Cardiac fibroblast (primary cell): Measurements from ENCODE around the gene RPS17.
A peak's percentile ranks its signal among the peaks of the same experiment; 100 is the strongest.

Experiments used
- DNase-seq, 2 donors: peaks; one replicate each; pipeline versions ENCODE4 v3.0.0 to v3.0.0-alpha.2; 2010; ENCODE audit warnings: low read depth in 2 of 2
- H3K4me3 ChIP-seq, 2 donors: replicated peaks in 1 of 2; 1 replicate in 1 of 2; 2 replicates in 1 of 2; pipeline ENCODE4 v1.5.1; 2011; ENCODE audit warnings: low read depth in 2 of 2, low read length in 2 of 2, mild to moderate bottlenecking in 2 of 2, moderate library complexity in 1 of 2
- TF ChIP-seq, protein P1 (sequence below): IDR thresholded peaks from one replicate; pipeline ENCODE4 v1.5.1; 2011; ENCODE audit warnings: low read depth, mild to moderate bottlenecking, low read length, inconsistent platforms

The RPS17 gene

DNA sequence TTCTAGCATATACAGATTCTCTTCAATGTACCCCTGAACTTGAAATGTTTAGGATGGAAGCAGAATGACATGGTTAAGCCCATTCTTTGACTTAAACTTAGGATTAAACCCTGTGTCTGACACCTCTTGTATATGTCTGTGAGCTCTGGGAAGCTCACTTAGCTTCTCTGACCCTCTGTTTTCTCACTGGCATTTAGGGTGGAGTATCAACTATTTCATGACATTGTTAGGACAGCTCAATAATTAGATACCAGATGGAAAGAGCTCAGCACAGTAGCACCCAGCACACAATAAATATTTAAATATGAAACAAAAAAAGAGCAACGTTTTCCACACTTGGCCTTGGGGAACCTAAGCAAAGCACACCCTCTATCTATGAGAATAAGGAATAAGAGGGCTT lies 18.2 kb upstream of the RPS17 start:
- H3K4me3 ChIP-seq = no peak overlapping the region
- no peak for DNase-seq
- TF ChIP-seq, protein P1, sequence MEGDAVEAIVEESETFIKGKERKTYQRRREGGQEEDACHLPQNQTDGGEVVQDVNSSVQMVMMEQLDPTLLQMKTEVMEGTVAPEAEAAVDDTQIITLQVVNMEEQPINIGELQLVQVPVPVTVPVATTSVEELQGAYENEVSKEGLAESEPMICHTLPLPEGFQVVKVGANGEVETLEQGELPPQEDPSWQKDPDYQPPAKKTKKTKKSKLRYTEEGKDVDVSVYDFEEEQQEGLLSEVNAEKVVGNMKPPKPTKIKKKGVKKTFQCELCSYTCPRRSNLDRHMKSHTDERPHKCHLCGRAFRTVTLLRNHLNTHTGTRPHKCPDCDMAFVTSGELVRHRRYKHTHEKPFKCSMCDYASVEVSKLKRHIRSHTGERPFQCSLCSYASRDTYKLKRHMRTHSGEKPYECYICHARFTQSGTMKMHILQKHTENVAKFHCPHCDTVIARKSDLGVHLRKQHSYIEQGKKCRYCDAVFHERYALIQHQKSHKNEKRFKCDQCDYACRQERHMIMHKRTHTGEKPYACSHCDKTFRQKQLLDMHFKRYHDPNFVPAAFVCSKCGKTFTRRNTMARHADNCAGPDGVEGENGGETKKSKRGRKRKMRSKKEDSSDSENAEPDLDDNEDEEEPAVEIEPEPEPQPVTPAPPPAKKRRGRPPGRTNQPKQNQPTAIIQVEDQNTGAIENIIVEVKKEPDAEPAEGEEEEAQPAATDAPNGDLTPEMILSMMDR = no peak

DNA sequence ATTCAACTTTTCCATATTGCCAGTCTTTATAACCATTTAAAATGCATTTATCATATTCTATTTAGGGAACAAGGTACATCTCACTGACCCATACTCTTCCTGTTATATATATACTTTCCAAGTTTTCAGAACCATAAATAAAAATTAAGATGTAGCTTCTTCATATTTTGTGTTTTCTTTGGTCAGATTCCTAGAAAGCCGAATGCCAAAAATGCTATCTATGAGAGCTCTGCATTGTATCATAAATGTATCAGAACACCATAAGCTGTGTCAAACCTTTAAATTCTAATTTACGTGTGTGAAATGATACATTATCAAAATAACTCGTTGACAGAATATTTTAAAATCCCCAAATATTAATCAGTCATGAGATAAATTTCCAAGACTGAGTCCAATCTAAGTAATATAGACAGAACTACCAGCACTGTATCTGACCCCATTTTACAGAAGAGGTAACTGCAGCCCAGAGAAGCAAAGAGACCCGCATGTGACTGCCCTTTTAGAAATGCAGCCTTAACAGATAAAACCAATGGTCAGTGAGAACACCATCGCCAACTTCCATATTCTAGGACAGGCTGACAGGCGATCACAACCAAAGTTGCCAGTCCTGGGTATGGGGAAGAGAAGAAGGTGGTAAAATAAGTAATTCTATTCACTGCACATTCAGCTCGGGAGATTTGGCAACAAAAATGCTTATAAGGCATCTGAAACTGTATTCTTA lies 16.2 kb upstream of the RPS17 start:
- TF ChIP-seq, protein P1 = no peak
- H3K4me3 ChIP-seq = no peak overlapping the region
- no peak for DNase-seq

DNA sequence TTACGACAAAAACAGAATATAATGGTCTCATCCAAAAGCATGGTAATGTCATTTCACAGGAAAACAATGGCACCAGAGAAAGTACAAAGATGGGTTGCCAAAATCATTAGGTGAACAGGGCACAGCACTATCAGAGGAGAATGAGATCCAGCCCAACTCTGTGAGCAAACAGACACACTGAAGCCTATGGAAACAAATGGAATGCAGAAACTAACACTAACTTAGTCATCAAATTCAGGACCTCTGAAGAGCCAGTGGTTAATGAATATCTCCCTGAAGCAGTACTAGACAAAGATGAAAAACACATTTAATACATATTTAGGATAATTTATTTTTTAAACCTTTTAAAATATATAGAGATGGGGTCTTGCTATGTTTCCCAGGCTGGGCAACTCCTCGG lies 14.6 kb upstream of the RPS17 start:
- TF ChIP-seq, protein P1 = no peak
- no peak for DNase-seq
- H3K4me3 ChIP-seq = no peak overlapping the region

DNA sequence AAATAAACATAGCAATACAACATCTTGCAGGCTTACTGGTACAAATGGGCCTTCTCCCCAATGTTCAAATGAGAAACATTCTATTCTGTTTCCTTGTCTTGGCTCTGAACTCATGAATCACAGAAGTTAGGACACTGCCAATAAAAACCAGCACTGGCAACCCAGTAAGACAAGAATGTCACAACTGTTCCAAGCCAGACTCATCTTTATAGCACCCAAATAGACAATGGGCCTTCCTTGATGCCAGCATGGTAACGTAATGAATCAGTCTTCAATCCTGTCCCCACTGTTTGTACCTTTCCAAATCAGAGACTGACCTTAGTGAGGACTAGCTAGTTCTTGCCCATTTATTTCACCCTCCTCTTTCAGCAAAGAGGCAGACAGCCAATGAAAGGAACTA lies 14.1 kb upstream of the RPS17 start:
- DNase-seq = peak in 1 of 2 donors; percentile 50
- H3K4me3 ChIP-seq = no peak overlapping the region
- TF ChIP-seq, protein P1 = no peak

DNA sequence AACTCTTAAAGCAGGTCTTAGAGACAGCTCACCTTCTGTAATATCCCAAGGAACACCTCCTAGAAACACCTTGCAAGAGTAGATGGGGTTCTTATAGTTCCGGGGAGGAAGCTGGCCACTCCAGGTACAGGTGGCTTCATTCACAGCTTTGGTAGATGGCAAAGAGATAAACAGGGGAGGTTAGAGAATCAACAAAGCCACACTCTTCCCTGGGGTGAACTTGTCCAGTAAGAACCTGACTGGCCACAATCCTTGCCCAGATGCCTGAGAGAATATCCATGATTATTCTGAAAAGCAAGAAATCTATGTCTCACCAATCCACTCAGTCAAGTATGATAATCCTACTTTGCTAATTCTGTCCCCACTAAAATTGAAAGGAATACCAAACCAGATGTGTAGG lies 13.6 kb upstream of the RPS17 start:
- no peak for DNase-seq
- TF ChIP-seq, protein P1 = no peak
- H3K4me3 ChIP-seq = no peak overlapping the region

DNA sequence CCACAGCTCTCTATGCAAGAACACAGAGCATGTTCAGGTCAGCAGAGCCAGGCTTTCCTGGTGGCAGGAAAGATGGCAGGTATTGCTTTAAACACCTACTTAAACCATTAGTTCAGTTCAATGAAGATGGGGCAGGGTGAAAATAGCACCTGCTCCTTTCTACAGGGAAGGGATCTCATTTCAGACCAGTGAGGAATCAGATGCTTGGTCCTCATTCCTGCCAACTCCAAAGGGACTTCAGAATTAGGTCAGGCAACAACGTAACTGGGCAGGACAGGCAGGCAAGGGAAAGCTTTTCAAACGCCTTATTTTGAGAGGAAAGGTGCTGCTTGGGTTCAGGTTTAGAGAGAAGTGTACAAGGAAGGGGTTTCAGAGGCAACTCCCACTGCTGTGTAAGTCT lies 12.6 kb upstream of the RPS17 start:
- DNase-seq = no peak
- TF ChIP-seq, protein P1 = no peak
- no peak overlapping the region for H3K4me3 ChIP-seq

DNA sequence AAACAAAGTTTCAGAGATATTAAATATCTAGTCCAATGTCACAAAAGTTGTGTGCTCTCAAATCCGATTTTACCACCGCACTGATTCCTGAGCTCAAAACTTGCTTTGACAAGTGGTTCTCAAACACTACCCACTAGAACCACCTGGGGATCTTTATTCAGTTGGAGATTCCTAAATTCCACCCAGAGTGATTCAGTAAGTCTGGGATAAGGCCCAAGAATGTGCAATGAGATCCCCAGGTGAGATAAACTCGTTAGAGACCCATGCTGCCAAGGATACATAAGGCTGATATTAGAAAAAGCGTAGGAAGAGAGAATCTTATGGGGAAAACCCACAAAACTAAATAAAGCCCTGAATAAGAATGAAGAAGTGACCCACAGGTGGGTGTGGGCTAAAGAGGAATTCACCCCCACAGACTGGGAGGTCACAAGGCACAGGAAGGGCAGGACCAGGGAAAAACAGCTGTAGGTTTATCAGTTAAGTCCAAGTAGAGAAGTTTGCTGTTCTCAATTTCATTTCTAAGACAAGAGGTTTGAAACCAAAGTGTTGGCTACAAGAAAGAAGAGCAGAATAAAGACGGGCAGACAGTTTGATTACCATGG lies 11.5 kb upstream of the RPS17 start:
- TF ChIP-seq, protein P1 = no peak
- DNase-seq = no peak
- H3K4me3 ChIP-seq = no peak overlapping the region
